CD14-positive monocyte (primary cell): ENCODE results near the gene RASAL2. TPM values are rescaled to one million over a fixed set of nuclear protein-coding genes. Genes with fewer than 3 reads are reported as not detected.

Experiments
- DNase-seq, 3 donors: peaks; one replicate each; pipeline ENCODE4 v3.0.0-alpha.2; 2011 to 2022
- H2AFZ ChIP-seq: 2 replicates; pipeline ENCODE4 v1.6.0; 2012; ENCODE audit warnings: mild to moderate bottlenecking, low read depth, low read length, inconsistent platforms; ENCODE audit not compliant: insufficient read depth, poor library complexity, severe bottlenecking
- H3K27ac ChIP-seq, 2 donors: 1 replicate in 1 of 2; 2 replicates in 1 of 2; pipeline ENCODE4 v1.5.1; 2012 to 2013; ENCODE audit warnings: low read length in 2 of 2, control low read depth in 1 of 2, inconsistent platforms in 1 of 2, low read depth in 1 of 2, mild to moderate bottlenecking in 1 of 2
- H3K27me3 ChIP-seq, 2 donors: one replicate each; pipeline versions ENCODE4 v1.6.0 to v1.6.1; 2011 to 2013; ENCODE audit warnings: low read length in 2 of 2; ENCODE audit not compliant: control insufficient read depth in 2 of 2, insufficient read depth in 2 of 2
- H3K36me3 ChIP-seq, 2 donors: replicated peaks in 1 of 2; 1 replicate in 1 of 2; 2 replicates in 1 of 2; pipeline versions ENCODE4 v1.5.1 to v1.6.1; 2012 to 2013; ENCODE audit warnings: low read length in 2 of 2, control low read depth in 1 of 2, inconsistent platforms in 1 of 2, mild to moderate bottlenecking in 1 of 2; ENCODE audit not compliant: insufficient read depth in 2 of 2, control insufficient read depth in 1 of 2
- H3K4me1 ChIP-seq, 2 donors: 1 replicate in 1 of 2; 2 replicates in 1 of 2; pipeline versions ENCODE4 v1.5.1 to v1.6.1; 2012 to 2013; ENCODE audit warnings: low read length in 2 of 2, control low read depth in 1 of 2, inconsistent platforms in 1 of 2, mild to moderate bottlenecking in 1 of 2, moderate library complexity in 1 of 2; ENCODE audit not compliant: insufficient read depth in 2 of 2, control insufficient read depth in 1 of 2
- H3K4me2 ChIP-seq: replicated peaks from 2 replicates; pipeline ENCODE3; 2012; ENCODE audit warnings: low read length, moderate library complexity, mild to moderate bottlenecking; ENCODE audit not compliant: poor library complexity, severe bottlenecking; ENCODE audit errors: extremely low read depth
- H3K4me3 ChIP-seq, 3 experiments: fragments of 200-600 bp in 1 of 3; sonication (generic) in 1 of 3; replicated peaks in 1 of 3; 1 replicate in 2 of 3; 2 replicates in 1 of 3; pipeline ENCODE4 v1.5.1; 2011 to 2013; ENCODE audit warnings: low read length in 3 of 3, mild to moderate bottlenecking in 3 of 3, control low read depth in 2 of 3, low read depth in 2 of 3, inconsistent platforms in 1 of 3, moderate library complexity in 1 of 3
- H3K79me2 ChIP-seq: 2 replicates; pipeline ENCODE4 v1.6.0; 2012; ENCODE audit warnings: mild to moderate bottlenecking, control low read depth, inconsistent platforms, low read length, moderate library complexity; ENCODE audit not compliant: insufficient read depth
- H3K9ac ChIP-seq: 2 replicates; pipeline ENCODE4 v1.6.0; 2017; ENCODE audit warnings: low read length, mild to moderate bottlenecking; ENCODE audit not compliant: insufficient read depth, poor library complexity, severe bottlenecking
- H3K9me3 ChIP-seq, 2 donors: replicated peaks in 1 of 2; 1 replicate in 1 of 2; 2 replicates in 1 of 2; pipeline versions ENCODE4 v1.5.1 to v1.6.1; 2012 to 2013; ENCODE audit warnings: low read length in 2 of 2, control low read depth in 1 of 2; ENCODE audit not compliant: control insufficient read depth in 1 of 2, insufficient read depth in 1 of 2
- H4K20me1 ChIP-seq: 2 replicates; pipeline ENCODE4 v1.6.0; 2012; ENCODE audit warnings: mild to moderate bottlenecking, low read length, control low read depth, moderate library complexity; ENCODE audit not compliant: insufficient read depth
- H3K27ac Mint-ChIP-seq, 7 donors: one replicate each; pipeline ENCODE4 v1.8.0; 2020; ENCODE audit warnings: mild to moderate bottlenecking in 7 of 7, mixed read lengths in 7 of 7, moderate library complexity in 6 of 7, inconsistent platforms in 2 of 7
- H3K27me3 Mint-ChIP-seq, 3 donors: one replicate each; pipeline ENCODE4 v1.8.0; 2021 to 2022; ENCODE audit warnings: low read depth in 3 of 3, mild to moderate bottlenecking in 3 of 3, mixed read lengths in 3 of 3, moderate library complexity in 3 of 3, inconsistent platforms in 1 of 3
- H3K36me3 Mint-ChIP-seq, 2 donors: one replicate each; pipeline ENCODE4 v1.8.0; 2020; ENCODE audit warnings: mixed read lengths in 2 of 2, inconsistent platforms in 1 of 2, mild to moderate bottlenecking in 1 of 2
- H3K4me1 Mint-ChIP-seq: one replicate; pipeline ENCODE4 v1.8.0; 2020; ENCODE audit warnings: mild to moderate bottlenecking, mixed read lengths
- H3K4me3 Mint-ChIP-seq, 2 donors: one replicate each; pipeline ENCODE4 v1.8.0; 2020; ENCODE audit warnings: mild to moderate bottlenecking in 2 of 2, mixed read lengths in 2 of 2, moderate library complexity in 1 of 2
- H3K9me3 Mint-ChIP-seq, 7 donors: one replicate each; pipeline ENCODE4 v1.8.0; 2020 to 2022; ENCODE audit warnings: mixed read lengths in 7 of 7, mild to moderate bottlenecking in 6 of 7, moderate library complexity in 6 of 7, inconsistent platforms in 2 of 7
- CTCF ChIP-seq: fragments of 200-600 bp; IDR thresholded peaks from one replicate; pipeline ENCODE4 v1.8.0; 2022; ENCODE audit warnings: antibody characterized with exemption, mild to moderate bottlenecking
- whole genome bisulfite sequencing: methylation state at CpG from one replicate; pipeline ENCODE4 v1.1.5; 2013; ENCODE audit warnings: missing lambda C conversion rate; ENCODE audit not compliant: insufficient coverage; 5-methylcytosine and 5-hydroxymethylcytosine counted together
- intact Hi-C, 2 donors: fragments of 100-400 bp; cut with micrococcal nuclease; formaldehyde crosslinking; loops; one replicate each; pipeline versions ENCODE4 v1.15.0 to v1.15.1; 2023
- polyA plus RNA-seq, 3 donors: library from polyadenylated mRNA; depleted of rRNA in 1 of 3; unstranded in 2 of 3; stranded (reverse) in 1 of 3; fragments of 300-500 nt in 2 of 3; fragments of >200 nt in 1 of 3; fragmentation: Illumina TruSeq in 2 of 3; gene quantifications; 1 replicate in 2 of 3; 2 replicates in 1 of 3; pipeline ENCODE4 v1.2.3, GENCODE V29; 2012 to 2021

The RASAL2 gene
- polyA plus RNA-seq, 3 donors, result 0.15 to 1.00 (median 0.63) TPM

- 60% methylated on average over 1 of the region's 2 CpGs for WGBS
- peaks cover 57 to 60% of the 10 kb centered on the region in 2 donors for H3K4me1 ChIP-seq
- no peak overlapping the region for H3K4me3 Mint-ChIP-seq
- no peaks in the 10 kb centered on the region for H3K27me3 Mint-ChIP-seq
- H3K27ac ChIP-seq, result peak overlapping the region in 1 of 2 donors; percentile 65
- no peaks in the 10 kb centered on the region for H3K36me3 ChIP-seq
- no peak for TF ChIP-seq CTCF
- H3K9me3 ChIP-seq, result no peaks in the 10 kb centered on the region
- no peaks in the 10 kb centered on the region for H3K27me3 ChIP-seq
- H4K20me1 ChIP-seq, result no peaks in the 10 kb centered on the region
- H3K27ac Mint-ChIP-seq, result peak overlapping the region in 5 of 7 donors; percentile 3 to 80 (median 58)
- peak overlapping the region; percentile 15 for H3K4me2 ChIP-seq
- H3K4me3 ChIP-seq, result peak overlapping the region in 1 of 3 experiments; percentile 14
- H2AFZ ChIP-seq, result peak overlapping the region; percentile 10
- no peak overlapping the region for H3K9ac ChIP-seq
- no peaks in the 10 kb centered on the region for H3K79me2 ChIP-seq
- no peaks in the 10 kb centered on the region for H3K36me3 Mint-ChIP-seq
- DNase-seq, result peak in 2 of 3 donors; percentile 17 to 32
- intact Hi-C loops, result no loop called here
- peaks cover 62% of the 10 kb centered on the region for H3K4me1 Mint-ChIP-seq
- peaks cover 0 to 2% (median 0%) of the 10 kb centered on the region in 7 donors for H3K9me3 Mint-ChIP-seq
Observed at GRCh38 chr1:178275049-178275448, 181.1 kb downstream of the RASAL2 start.

GRCh38 chr1:178275553-178275952 lies 181.6 kb downstream of the RASAL2 start:
- peaks cover 0 to 2% (median 0%) of the 10 kb centered on the region in 7 donors for H3K9me3 Mint-ChIP-seq
- no peaks in the 10 kb centered on the region for H4K20me1 ChIP-seq
- H3K27ac ChIP-seq, result peak overlapping the region in 1 of 2 donors; percentile 65
- H3K9ac ChIP-seq, result no peak overlapping the region
- H3K27ac Mint-ChIP-seq, result peak overlapping the region; percentile 3 to 77 (median 50)
- DNase-seq, result peak; percentile 27 to 69 (median 42)
- peak overlapping the region in 1 of 2 donors; percentile 4 for H3K4me3 Mint-ChIP-seq
- H3K27me3 Mint-ChIP-seq, result no peaks in the 10 kb centered on the region
- peak overlapping the region; percentile 10 for H2AFZ ChIP-seq
- H3K4me1 ChIP-seq, result peaks cover 57 to 62% of the 10 kb centered on the region in 2 donors
- H3K27me3 ChIP-seq, result no peaks in the 10 kb centered on the region
- peak overlapping the region in 1 of 3 experiments; percentile 3 for H3K4me3 ChIP-seq
- peak overlapping the region; percentile 15 for H3K4me2 ChIP-seq
- no peaks in the 10 kb centered on the region for H3K36me3 Mint-ChIP-seq
- no peak for TF ChIP-seq CTCF
- peaks cover 62% of the 10 kb centered on the region for H3K4me1 Mint-ChIP-seq
- H3K79me2 ChIP-seq, result no peaks in the 10 kb centered on the region
- WGBS, result no CpG with 5 or more reads among the region's 2 CpGs
- H3K36me3 ChIP-seq, result no peaks in the 10 kb centered on the region
- H3K9me3 ChIP-seq, result no peaks in the 10 kb centered on the region
- intact Hi-C loops, result no loop called here
